OCI-LY7 (cell line): ENCODE data around the gene MDFIC.

Source experiments
- CTCF ChIP-seq: fragments of 200-600 bp; sonication (generic); conservative IDR thresholded peaks from 2 replicates; pipeline ENCODE4 v1.5.1; 2014; ENCODE audit warnings: mild to moderate bottlenecking, antibody characterized with exemption, low read length, moderate library complexity, mixed read lengths
- EZH2phosphoT487 ChIP-seq: fragments of 200-600 bp; sonication (generic); IDR thresholded peaks from 2 replicates; pipeline ENCODE4 v1.6.1; 2018; ENCODE audit warnings: low read depth, borderline replicate concordance, mild to moderate bottlenecking, mixed run types, antibody characterized with exemption, low read length, moderate library complexity, mixed read lengths

GRCh38 chr7:115005953-115006352 lies 84.1 kb downstream of the MDFIC start:
- TF ChIP-seq CTCF = no peak
- TF ChIP-seq EZH2phosphoT487 = no peak
